NOMO-1 (cell line): ENCODE measurements around the gene ABCA7.

ENCODE experiments used
- DNase-seq, 2 experiments: peaks; one replicate each; lab custom pipeline; 2025; ENCODE audit not compliant: unreplicated experiment in 2 of 2; lab: John Stamatoyannopoulos, UW

ABCA7 gene

DNA sequence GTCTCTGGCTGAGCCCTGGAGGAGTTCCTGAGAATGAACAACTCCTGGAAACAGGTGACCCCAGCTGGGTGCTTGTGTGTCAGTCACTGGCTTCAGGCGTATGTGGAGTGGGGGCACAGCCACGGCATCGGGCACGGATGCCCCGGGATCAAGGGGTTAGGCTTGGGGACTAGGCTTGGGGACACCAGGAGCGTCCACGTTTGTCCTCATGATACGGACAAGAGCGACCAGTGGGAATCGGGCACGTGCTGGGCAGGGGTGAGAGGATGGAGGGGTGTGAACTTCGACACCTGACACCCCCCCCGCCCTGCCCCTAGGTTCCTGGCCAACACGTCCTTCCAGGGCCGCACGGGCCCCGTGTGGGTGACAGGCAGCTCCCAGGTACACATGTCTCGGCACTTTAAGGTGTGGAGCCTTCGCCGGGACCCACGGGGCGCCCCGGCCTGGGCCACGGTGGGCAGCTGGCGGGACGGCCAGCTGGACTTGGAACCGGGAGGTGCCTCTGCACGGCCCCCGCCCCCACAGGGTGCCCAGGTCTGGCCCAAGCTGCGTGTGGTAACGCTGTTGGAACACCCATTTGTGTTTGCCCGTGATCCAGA is 35.6 kb upstream of the ABCA7 start:
- no peak for DNase-seq

DNA sequence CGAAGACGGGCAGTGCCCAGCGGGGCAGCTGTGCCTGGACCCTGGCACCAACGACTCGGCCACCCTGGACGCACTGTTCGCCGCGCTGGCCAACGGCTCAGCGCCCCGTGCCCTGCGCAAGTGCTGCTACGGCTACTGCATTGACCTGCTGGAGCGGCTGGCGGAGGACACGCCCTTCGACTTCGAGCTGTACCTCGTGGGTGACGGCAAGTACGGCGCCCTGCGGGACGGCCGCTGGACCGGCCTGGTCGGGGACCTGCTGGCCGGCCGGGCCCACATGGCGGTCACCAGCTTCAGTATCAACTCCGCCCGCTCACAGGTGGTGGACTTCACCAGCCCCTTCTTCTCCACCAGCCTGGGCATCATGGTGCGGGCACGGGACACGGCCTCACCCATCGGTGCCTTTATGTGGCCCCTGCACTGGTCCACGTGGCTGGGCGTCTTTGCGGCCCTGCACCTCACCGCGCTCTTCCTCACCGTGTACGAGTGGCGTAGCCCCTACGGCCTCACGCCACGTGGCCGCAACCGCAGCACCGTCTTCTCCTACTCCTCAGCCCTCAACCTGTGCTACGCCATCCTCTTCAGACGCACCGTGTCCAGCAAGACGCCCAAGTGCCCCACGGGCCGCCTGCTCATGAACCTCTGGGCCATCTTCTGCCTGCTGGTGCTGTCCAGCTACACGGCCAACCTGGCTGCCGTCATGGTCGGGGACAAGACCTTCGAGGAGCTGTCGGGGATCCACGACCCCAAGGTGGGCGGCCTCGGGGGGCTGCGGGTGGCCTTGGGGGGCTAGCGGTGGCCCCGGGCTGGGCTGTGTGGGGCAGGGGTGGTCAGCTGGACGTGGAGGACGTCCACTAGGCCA is 34.9 kb upstream of the ABCA7 start:
- DNase-seq, result no peak

DNA sequence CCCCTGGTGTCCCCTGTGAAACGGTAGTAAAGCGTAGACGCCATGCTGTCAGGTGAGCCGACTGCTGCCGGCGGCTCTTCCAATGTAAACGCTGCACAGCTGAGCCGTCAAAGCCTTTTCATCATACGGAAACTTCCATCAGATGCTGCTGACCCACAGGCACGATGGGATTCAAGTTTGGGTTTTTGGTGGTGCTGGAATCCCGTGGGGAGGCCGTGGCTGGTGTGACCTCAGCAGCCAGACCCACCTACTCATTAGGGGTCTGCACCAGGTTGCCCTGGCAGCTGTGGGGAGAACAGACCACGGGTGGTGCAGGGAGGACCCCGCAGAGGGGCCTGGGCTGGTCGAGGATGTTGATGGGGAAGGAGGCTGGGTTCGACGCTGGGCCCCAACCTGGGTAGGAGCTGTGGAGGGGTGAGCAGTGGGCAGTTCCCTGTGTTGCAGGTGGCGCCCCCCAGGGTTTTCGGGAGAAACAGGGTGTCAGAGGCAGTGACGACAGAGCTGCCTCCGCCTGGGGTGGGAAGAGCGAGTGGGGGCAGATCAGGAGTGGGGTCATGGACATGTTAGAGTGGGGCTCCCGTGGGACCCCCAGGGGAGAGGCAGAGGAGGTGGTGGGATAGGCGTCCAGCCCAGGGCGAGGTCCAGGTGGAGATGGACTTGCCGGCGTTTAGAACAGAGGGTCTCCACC is 33.1 kb upstream of the ABCA7 start:
- no peak for DNase-seq

DNA sequence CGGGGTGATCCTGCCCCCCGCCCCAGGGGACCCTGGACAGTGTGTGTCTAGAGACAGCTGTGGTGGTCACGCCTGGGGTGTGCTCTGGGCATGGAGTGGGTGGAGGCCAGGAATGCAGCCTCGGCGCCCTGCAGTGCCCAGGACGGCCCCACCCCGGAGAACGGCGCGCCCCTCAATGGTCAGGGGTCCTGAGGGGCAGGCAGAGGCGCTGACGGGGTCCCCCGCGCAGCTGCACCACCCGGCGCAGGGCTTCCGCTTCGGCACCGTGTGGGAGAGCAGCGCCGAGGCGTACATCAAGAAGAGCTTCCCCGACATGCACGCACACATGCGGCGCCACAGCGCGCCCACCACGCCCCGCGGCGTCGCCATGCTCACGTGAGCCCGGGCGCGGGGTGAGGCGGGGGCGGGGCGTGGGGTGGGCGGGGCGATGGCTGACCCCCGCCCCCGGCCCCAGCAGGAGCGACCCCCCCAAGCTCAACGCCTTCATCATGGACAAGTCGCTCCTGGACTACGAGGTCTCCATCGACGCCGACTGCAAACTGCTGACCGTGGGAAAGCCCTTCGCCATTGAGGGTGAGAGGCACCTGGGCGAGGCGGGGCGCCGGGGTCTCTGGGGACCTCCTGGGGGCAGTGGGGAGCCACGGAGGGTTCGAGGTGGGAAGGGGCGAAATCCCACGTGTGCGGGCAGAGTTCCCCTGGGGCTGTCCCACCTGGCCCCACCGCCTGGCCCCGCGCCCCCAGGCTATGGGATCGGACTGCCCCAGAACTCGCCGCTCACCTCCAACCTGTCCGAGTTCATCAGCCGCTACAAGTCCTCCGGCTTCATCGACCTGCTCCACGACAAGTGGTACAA is 32.3 kb upstream of the ABCA7 start:
- DNase-seq, result no peak

DNA sequence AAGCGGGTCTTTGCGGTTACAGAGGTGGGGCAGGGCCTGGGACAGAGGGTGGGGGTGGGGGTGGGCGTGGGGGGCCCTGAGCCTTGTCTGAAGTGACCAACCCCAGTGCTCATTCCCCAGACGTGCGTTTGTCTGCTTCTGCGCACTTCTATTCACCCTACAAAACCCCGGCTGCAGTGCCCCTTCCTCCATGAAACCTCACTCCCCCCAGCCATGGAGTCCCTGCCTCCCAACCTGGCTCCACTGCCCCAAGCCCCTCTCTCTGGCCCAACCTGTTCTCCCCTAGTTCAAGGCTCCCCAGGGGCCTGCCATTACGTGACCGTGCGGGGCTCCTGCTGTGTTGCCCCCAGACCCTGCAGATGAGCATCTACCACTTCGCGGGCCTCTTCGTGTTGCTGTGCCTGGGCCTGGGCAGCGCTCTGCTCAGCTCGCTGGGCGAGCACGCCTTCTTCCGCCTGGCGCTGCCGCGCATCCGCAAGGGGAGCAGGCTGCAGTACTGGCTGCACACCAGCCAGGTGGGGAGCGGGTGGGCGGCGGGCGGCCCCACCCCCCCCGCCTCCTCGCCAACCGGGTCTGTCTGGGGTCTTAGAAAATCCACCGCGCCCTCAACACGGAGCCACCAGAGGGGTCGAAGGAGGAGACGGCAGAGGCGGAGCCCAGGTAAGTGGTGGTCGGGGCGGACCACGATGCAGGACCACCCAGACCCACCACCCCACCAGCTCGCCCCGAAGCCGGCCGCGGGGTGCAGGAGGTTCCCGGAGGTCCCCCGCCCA is 31.5 kb upstream of the ABCA7 start:
- no peak for DNase-seq

DNA sequence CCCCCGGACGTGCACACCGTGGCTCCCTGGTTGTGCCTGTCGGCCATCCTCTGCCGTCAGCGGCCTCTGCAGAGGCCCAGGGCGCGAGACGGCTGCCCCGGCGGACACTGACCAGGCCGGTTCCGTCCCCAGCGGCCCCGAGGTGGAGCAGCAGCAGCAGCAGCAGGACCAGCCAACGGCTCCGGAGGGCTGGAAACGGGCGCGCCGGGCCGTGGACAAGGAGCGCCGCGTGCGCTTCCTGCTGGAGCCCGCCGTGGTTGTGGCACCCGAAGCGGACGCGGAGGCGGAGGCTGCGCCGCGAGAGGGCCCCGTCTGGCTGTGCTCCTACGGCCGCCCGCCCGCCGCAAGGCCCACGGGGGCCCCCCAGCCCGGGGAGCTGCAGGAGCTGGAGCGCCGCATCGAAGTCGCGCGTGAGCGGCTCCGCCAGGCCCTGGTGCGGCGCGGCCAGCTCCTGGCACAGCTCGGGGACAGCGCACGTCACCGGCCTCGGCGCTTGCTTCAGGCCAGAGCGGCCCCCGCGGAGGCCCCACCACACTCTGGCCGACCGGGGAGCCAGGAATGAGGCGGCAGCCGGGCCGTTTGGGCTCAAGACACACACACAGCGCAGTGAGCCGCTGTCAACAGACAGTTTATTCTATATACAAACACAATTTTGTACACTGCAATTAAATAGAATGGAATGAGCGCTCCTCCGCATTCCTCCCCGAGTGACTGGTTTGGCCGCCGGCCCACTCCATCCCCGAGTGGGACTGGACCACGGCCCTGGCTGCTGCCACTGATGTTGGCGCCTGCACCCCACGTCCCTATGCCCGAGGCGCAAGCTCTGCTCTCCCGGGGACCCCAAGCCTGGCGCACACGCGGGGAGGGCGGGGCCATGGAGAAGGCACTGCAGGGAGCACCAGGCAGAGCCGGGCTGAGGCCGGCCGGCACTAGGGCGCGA is 30.6 kb upstream of the ABCA7 start:
- DNase-seq, result no peak

DNA sequence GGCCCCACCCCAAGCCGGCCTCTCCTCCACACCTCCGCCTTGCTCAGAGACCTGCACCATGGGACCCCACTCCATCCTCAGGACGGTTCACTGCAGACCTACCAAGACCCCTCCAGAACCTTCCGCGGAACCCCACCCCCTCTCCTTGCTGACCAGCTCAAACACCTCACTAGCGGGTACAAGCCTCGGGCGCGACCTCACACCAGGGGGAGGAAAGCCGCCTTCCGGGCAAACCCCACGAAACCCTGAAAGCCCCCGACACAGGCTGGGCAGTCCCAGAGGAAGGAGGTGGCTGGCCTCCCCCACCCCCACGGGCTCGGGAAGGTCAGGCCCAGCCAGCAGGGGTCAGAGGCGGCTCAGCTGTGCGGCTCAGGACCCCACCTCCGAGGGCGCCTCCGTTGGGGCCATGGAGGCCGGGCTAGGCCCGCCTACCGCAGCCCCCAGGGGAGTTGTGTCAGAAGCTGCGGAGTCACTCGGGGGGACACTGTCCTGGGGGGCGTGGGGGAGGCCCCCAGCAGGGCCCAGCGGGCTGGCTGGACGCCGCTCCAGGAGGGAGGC is 29.8 kb upstream of the ABCA7 start:
- no peak for DNase-seq

DNA sequence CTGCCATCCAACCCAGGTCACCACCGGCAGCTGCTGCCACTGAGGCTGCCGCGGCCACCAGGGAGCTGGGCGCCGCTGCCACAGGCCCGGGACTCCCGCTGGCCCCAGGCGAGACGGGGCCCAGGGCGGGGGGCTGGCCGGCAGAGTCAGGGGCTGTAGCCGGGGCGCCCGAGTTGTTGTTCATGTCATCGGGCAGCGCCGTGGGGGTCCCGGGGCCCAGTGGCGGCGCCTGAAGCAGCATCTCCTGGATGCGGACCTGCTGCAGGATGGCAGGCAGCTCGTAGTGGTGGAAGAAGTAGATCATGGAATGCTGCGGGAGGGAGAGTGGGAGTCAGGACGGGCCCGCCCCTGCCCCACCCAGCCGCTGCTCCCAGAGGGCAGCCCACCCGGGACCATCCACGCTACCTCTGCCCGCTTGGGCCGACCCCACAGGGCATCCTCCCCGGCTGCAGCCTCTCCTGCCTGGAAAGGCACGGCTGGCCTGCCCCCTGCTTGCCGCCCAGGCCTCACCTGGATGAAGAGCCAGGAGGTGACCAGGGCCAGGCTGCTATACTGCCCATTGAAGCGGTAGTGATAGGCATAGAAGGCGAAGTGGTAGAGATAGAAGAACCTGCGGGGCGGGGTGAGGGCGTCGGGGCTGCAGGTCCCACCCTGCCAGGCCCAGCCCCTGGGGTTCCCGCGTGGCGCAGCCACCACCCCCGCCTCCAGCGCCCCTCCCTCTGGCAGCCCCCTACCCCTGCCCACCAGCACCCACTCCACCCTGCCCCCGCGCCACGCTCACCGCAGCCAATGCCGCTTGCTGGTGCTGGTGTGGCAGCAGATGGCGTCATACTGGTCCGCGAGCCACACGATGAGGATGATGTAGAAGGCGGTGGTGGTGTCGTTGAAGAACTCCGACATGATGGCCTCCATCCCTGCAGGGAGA is 29.1 kb upstream of the ABCA7 start:
- DNase-seq, result no peak

DNA sequence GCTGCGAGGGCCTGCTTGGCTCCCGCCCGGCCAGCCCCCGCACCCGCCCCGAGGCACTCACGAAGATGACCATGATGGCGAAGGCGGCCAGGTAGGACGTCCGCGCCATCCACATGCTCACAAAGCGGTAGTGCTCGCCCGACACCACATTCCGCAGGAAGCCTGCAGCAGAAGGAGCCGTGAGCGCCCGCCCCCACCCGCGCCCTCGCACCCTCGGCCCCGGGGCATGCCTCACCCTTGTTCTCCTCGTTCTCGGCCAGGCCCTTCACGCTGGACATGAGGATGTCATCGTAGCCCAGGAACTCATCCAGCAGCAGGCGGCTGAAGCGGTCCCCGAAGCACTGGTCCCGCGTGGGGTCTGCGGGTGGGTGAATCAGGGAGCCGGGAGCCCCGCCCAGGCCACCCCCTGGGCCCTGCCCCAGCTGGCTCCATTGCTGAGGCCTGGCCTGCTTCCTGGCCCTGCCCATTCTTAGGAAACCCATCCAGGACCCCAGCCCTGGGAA is 28.0 kb upstream of the ABCA7 start:
- no peak for DNase-seq

DNA sequence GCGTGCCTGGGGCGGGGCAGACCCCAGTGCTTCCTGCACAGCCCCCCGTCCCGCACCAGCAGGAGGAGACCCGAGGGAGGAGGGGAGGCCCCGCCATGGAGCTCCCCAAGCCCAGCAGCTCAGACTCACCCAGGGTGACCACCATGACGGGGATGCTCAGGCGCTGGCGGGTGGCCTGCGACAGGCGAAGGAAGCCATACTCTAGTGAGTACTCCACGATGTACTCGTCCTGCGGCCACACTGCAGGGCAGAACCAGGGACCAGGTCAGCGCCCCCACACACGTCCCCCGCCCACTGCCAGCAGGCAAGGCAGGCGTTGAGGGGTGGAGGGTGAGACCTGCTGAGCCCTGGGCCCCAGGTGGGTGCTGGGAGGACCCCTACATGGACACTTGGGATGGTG is 27.6 kb upstream of the ABCA7 start:
- DNase-seq, result no peak

DNA sequence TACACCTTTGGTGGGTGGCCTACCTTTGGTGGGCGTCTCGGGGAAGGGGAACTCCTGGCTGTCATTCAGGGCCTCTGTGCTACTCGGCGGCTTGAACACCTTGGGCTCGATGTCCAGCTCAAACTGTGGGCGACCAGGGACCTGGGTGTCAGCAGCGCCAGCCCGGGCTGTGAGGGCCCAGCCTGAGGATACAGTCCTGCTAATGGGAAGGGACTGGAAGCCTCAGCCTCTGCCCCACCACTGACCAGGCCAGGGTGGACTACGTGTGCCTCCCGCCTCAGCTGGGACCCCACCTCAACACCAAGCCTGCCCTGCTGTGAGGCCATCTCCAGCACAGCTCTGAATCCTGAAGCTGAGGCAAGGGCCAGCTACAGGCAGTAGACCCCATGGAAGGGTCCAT is 26.7 kb upstream of the ABCA7 start:
- DNase-seq, result no peak

DNA sequence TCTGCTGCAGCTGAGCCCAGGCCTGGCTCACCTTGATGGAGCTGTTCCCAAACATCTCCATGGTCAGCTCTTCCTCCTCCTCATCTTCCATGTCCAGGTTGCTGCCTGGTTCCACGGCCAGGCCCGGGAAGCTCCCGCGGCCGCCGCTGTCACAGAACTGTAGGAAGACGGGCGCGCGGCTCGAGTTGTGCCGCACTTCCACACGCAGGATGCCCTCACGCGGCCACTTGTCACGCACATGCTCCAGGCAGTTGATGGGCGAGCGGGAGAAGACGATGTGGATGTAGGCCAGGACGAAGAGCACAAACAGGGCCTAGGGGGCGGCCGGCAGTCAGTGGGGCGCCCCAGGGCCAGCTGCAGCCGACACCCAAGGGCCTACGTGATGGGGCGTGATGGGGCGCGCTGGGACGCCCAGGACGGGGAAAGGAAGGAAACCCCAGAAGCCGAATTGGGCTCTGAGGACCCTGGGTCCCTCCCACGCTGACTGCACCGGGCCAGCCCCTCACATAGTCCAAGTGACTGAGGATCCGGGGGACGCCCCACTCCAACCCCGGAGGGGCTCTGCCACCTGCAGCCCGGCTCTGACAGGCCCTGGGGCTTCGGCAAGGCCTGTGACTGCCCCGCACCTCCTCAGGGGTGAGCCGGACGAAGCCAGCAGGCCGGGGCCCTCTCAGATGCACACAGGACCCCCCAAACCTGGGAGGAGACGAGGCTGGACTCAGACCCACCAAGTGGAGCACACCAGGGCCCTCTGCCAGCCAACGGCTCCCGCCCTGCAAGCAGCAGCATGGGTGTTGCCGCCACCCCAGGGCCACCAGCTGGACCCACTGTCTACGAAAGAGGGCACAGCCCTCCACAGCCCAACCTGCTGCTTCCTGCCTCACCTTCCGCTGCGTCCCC is 25.5 kb upstream of the ABCA7 start:
- DNase-seq, result no peak

DNA sequence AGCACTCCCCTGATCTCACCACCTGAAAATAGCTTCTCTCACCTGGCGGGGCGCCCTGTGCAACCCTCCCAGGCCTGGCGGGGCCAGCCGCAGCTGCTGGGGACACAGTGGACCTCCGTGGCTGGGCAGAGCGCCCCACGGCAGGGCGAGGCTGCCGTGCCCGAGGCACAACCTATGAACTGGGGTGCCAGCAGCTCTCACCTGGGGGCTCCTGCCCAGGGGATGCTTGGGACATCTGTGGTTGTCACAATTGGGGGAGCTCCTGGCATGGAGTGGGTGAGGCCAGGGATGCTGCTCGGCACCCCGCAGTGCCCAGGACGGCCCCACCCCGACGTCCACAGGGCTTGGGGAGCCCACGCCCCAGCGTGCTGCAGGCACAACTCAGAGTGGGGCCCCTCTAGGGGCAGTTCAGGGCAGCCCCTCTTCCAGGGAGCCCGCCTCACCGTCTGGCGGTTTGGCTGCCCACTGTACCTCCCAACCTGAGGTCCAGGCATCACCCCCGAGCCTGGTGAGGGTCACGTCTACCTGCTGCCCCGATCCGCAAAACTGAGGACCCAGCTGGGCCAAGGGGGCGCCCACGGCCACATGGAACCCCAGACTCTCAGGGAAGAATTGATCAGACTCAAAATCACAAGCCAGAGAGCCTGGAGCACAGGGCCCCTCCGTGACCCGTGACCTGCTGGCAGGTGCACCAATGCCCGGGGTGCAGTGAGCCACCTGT is 24.7 kb upstream of the ABCA7 start:
- no peak for DNase-seq

DNA sequence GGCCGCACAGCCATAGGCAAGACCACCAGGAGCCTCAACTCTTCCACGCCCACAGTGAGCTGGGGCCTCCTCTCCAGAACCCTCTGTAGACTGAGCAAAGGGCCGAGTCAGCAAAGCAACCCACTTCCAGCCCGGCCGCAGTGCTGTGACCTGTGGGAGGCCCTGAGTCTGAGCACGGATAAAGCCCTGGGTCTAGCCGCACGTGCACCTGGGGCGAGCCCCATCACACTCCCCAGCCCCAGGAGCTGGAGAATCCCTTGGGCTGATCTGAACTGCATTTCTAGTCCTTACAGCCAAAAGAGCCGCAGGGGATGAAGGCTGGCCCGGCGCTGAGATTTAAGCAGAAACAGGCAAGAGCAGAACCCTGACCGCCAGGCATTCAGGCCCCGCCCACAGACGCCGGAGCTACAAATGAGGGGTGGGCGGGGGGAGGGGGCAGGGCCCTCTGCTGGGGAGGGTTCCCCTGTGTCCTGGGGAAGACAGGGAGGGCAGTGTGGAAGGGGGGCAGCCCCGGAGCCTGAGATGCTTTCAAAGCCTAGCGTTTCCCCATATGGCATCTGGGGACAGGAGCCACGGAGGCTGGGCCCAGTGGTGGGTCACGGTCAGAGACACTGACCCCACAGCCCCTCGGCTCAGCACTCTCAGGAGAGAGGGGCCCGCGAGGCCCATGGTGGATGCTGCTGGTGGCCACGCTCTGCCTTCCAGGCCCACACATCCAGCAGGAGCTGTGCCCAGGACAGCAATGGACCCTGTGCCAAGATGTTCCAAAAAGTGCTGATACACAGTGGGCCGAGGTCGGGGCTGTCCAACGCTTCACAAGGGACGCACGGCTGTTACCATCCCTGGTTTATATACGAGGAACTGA is 23.9 kb upstream of the ABCA7 start:
- no peak for DNase-seq

DNA sequence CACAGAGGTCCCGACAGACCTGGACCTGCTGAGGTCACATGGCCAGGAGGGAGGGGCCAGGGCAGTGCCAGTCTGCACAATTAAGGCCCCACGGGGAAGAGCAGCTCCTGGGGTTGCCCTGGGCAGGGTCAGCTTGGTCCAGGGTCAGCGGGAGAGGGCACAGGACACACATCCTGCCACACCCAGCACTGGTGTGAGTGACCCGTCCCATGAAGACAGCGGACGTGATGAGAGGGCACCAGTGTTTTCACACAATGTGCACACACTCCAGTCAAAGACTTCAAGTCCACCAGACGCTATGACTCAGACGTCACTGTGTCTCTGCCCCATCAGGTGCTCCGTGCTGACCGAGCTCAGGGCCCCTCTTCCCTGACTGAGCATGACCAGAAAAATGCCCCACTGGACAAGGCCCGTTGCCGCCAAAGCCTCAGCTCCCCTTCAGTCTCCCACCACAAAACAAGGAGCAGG is 23.2 kb upstream of the ABCA7 start:
- DNase-seq, result no peak
